ENCODE results near the gene KCNJ6. TPM values are rescaled to one million over a fixed set of nuclear protein-coding genes. Genes with fewer than 3 reads are reported as not detected.

KCNJ6 gene
- polyA plus RNA-seq, 1 of the 3 experiments (the other 2 are of a cell fraction): not detected

DNA sequence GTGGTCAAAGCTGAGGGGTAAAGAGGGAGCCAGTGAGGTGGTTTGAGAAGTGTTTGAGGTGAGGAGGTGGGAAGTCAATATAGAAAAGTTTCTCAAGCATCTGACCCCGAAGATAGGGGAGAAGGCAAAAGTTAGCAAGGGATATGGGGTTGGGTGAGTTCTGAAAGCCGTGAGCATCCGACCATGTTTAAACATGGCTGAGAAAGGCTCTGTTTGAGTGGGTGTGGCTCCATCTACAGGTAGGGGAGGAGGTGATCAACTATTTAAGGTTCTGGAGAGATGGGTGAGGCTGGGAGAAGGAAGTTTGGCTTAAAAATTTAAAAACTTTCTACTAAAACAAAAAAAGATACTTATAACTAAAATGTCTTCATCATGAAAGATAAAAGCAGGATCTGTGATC lies 273.8 kb downstream of the KCNJ6 start:
- H3K27ac ChIP-seq (ENCODE audit: low read depth in 2 of 2, low read length in 1 of 2): no peak overlapping the region
- H3K4me3 ChIP-seq (ENCODE audit: low read depth in 2 of 2, low read length in 1 of 2): no peak overlapping the region
- ChIA-PET POLR2A (no interaction called here), CTCF (interaction anchor here (0.6 to 1.5 kb wide), 4 partner anchors 21 to 143 kb away, joined by 3 to 4 read pairs (median 4); no protein-coding TSS in a partner anchor)
- H3K79me2 ChIP-seq (ENCODE audit: insufficient read depth): no peaks in the 10 kb centered on the region
- H3K9ac ChIP-seq: no peak overlapping the region
- no peak for DNase-seq
- H3K27me3 ChIP-seq (ENCODE audit: insufficient read depth): peaks cover 12% of the 10 kb centered on the region; the same call in 1 of the 2 replicates
- H3K4me1 ChIP-seq (ENCODE audit: control insufficient read depth in 1 of 2, insufficient read depth in 2 of 2, low read depth in 1 of 2, low read length in 1 of 2): peaks cover 0 to 2% of the 10 kb centered on the region in 2 experiments; a peak in 1 of 4 replicates
- 4% methylated on average over 3 of the region's 3 CpGs for WGBS (ENCODE audit: low lambda C conversion rate)
- H3F3A ChIP-seq (replicated peaks; ENCODE audit: insufficient read depth): no peaks in the 10 kb centered on the region
- 0 out of 2 replicates have a peak overlapping the region, but pooled peaks have one; percentile 46 for H2AFZ ChIP-seq (ENCODE audit: low read depth)
- no peak overlapping the region for H3K4me2 ChIP-seq
- H3K9me3 ChIP-seq: no peaks in the 10 kb centered on the region
- no peaks in the 10 kb centered on the region for H3K36me3 ChIP-seq (replicated peaks in 1 of 2; ENCODE audit: control insufficient read depth in 1 of 2, insufficient read depth in 2 of 2, low read length in 1 of 2)
- TF ChIP-seq TCF12 (IDR thresholded peaks at IDR 0.05) (no peak), CHD2 (IDR thresholded peaks at IDR 0.05; ENCODE audit: low read length, partially characterized antibody) (no peak), GATA2 (CRISPR knock-in tag; IDR thresholded peaks at IDR 0.05) (no peak), RAD21 (IDR thresholded peaks at IDR 0.05; ENCODE audit: low read length) (peak; percentile 34), GABPA (IDR thresholded peaks at IDR 0.05; ENCODE audit: low read depth) (no peak), ELF1 (IDR thresholded peaks at IDR 0.05) (no peak), EZH2phosphoT487 (IDR thresholded peaks at IDR 0.05; ENCODE audit: borderline replicate concordance, low read depth) (no peak), RCOR1 (IDR thresholded peaks at IDR 0.05; ENCODE audit: low read length) (no peak), NFIC (IDR thresholded peaks at IDR 0.05; ENCODE audit: borderline replicate concordance) (no peak), RXRA (IDR thresholded peaks at IDR 0.05; ENCODE audit: borderline replicate concordance, low read depth) (no peak)
- TF ChIP-seq, protein P1, sequence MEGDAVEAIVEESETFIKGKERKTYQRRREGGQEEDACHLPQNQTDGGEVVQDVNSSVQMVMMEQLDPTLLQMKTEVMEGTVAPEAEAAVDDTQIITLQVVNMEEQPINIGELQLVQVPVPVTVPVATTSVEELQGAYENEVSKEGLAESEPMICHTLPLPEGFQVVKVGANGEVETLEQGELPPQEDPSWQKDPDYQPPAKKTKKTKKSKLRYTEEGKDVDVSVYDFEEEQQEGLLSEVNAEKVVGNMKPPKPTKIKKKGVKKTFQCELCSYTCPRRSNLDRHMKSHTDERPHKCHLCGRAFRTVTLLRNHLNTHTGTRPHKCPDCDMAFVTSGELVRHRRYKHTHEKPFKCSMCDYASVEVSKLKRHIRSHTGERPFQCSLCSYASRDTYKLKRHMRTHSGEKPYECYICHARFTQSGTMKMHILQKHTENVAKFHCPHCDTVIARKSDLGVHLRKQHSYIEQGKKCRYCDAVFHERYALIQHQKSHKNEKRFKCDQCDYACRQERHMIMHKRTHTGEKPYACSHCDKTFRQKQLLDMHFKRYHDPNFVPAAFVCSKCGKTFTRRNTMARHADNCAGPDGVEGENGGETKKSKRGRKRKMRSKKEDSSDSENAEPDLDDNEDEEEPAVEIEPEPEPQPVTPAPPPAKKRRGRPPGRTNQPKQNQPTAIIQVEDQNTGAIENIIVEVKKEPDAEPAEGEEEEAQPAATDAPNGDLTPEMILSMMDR (IDR thresholded peaks at IDR 0.05): peak; percentile 25; the same call in 1 of the 2 replicates
- H4K20me1 ChIP-seq (ENCODE audit: insufficient read depth): no peaks in the 10 kb centered on the region
- no peaks in the 10 kb centered on the region for H3K9me2 ChIP-seq

DNA sequence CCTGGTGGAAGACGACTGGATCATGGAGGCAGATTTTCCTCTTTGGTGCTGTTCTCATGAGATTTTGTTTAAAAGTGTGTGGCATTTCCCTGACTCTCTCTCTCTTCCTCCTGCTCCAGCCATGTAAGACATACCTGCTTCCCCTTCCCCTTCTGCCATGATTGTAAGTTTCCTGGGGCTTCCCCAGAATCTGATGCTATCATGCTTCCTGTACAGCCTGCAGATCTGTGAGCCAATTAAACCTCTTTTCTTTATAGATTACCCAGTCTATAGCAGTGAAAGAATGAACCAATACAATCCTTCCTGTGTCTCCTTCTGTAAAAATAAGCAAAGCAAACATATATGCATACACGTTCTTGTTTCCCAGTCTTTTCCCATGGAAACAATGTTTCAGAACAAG lies 276.5 kb downstream of the KCNJ6 start:
- Histone ChIP-seq H3K9me3 (no peaks in the 10 kb centered on the region), H3K36me3 (replicated peaks in 1 of 2; ENCODE audit: control insufficient read depth in 1 of 2, insufficient read depth in 2 of 2, low read length in 1 of 2) (no peaks in the 10 kb centered on the region), H3K4me2 (no peak overlapping the region), H3F3A (replicated peaks; ENCODE audit: insufficient read depth) (no peaks in the 10 kb centered on the region), H4K20me1 (ENCODE audit: insufficient read depth) (no peaks in the 10 kb centered on the region), H3K9me2 (no peaks in the 10 kb centered on the region), H3K9ac (no peak overlapping the region), H3K27ac (ENCODE audit: low read depth in 2 of 2, low read length in 1 of 2) (no peak overlapping the region), H3K4me3 (ENCODE audit: low read depth in 2 of 2, low read length in 1 of 2) (no peak overlapping the region), H3K4me1 (ENCODE audit: control insufficient read depth in 1 of 2, insufficient read depth in 2 of 2, low read depth in 1 of 2, low read length in 1 of 2) (no peaks in the 10 kb centered on the region), H3K79me2 (ENCODE audit: insufficient read depth) (no peaks in the 10 kb centered on the region), H3K27me3 (ENCODE audit: insufficient read depth) (peaks cover 4% of the 10 kb centered on the region; the same call in 1 of the 2 replicates), H2AFZ (ENCODE audit: low read depth) (no peak overlapping the region)
- no peak for DNase-seq
- ChIA-PET POLR2A (no interaction called here), CTCF (no interaction called here)
- WGBS (ENCODE audit: low lambda C conversion rate): 12% methylated on average over 2 of the region's 2 CpGs
- no peak for TF ChIP-seq NFIC (IDR thresholded peaks at IDR 0.05; ENCODE audit: borderline replicate concordance)
- TF ChIP-seq MAX (IDR thresholded peaks at IDR 0.05; ENCODE audit: low read depth): no peak
- no peak for TF ChIP-seq MXI1 (IDR thresholded peaks at IDR 0.05; ENCODE audit: low read depth, low read length)
- TF ChIP-seq POLR2AphosphoS5 (IDR thresholded peaks at IDR 0.05; ENCODE audit: low read depth, low read length): no peak
- TF ChIP-seq TCF12 (IDR thresholded peaks at IDR 0.05): no peak
- no peak for TF ChIP-seq REST (IDR thresholded peaks at IDR 0.05; ENCODE audit: low read depth, low read length)
- no peak for TF ChIP-seq GABPA (IDR thresholded peaks at IDR 0.05; ENCODE audit: low read depth)
- TF ChIP-seq, protein P2, sequence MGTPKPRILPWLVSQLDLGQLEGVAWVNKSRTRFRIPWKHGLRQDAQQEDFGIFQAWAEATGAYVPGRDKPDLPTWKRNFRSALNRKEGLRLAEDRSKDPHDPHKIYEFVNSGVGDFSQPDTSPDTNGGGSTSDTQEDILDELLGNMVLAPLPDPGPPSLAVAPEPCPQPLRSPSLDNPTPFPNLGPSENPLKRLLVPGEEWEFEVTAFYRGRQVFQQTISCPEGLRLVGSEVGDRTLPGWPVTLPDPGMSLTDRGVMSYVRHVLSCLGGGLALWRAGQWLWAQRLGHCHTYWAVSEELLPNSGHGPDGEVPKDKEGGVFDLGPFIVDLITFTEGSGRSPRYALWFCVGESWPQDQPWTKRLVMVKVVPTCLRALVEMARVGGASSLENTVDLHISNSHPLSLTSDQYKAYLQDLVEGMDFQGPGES (IDR thresholded peaks at IDR 0.05; ENCODE audit: low read depth, low read length): no peak
- TF ChIP-seq TEAD4 (IDR thresholded peaks at IDR 0.05; ENCODE audit: borderline replicate concordance, insufficient read depth): no peak
- TF ChIP-seq, protein P1 (IDR thresholded peaks at IDR 0.05): no peak
- no peak for TF ChIP-seq TAF1 (IDR thresholded peaks at IDR 0.05; ENCODE audit: borderline replicate concordance, low read depth, low read length)
- TF ChIP-seq SIN3A (IDR thresholded peaks at IDR 0.05; ENCODE audit: borderline replicate concordance, low read depth, low read length): no peak
